ENCODE data around the gene ATF7IP2. TPM values are rescaled to one million over a fixed set of nuclear protein-coding genes. Genes with fewer than 3 reads are reported as not detected.
"Not testable (repeated sequence)": the region's sequence is repeated elsewhere in the genome, so short reads cannot be mapped to it uniquely, and the experiment has no call there.

The ATF7IP2 gene
- 100 to 1,000 TPM; 227 to 293 TPM for total RNA-seq
- polyA plus RNA-seq (ENCODE audit: insufficient read depth, low read depth, low replicate concordance): 110 TPM
- long read RNA-seq, donor 1, transcript ATF7IP2-214 (3 exons, 576 nt): major isoform, 6 of 21 reads
- long read RNA-seq, donor 1, partial matches to known transcripts: 8 of 21 reads
- long read RNA-seq, donor 1, other reads (novel, unspliced or antisense): 0 of 21 reads
- long read RNA-seq, donor 2, transcript ATF7IP2-214 (3 exons, 576 nt): major isoform, 14 of 23 reads
- long read RNA-seq, donor 2, partial matches to known transcripts: 0 of 23 reads
- long read RNA-seq, donor 2, other reads (novel, unspliced or antisense): 0 of 23 reads

- TF ChIP-seq CTCF (IDR thresholded peaks at IDR 0.05): no peak
- TF ChIP-seq POLR2A (IDR thresholded peaks at IDR 0.05): peak; percentile 26
- Histone ChIP-seq H3K36me3 (ENCODE audit: low read depth, missing control alignments) (no peaks in the 10 kb centered on the region), H3K9me3 (no peaks in the 10 kb centered on the region), H3K27me3 (no peaks in the 10 kb centered on the region), H3K4me1 (no peaks in the 10 kb centered on the region), H3K4me3 (peak within 1 kb of the TSS; percentile 71 to 84), H3K27ac (peak within 1 kb of the TSS; percentile 85 to 88)
- WGBS, 2 donors: 4 to 12% methylated on average over 20 to 66 of the region's 66 CpGs
- intact Hi-C loops (cut with DNase I; ENCODE audit: low total_unique reads): no loop called here
- peak; percentile 96 for DNase-seq
These were observed at the start of gene ATF7IP2 for GRCh38 chr16:10385725-10386516. Gene ATF7IP2 (plus strand): TSS chr16:10386061. CDS start chr16:10430621, 44,560 bp downstream.

- TF ChIP-seq CTCF (IDR thresholded peaks at IDR 0.05): no peak
- TF ChIP-seq POLR2A (IDR thresholded peaks at IDR 0.05): no peak
- Histone ChIP-seq H3K4me3 (no peak overlapping the region), H3K36me3 (ENCODE audit: low read depth, missing control alignments) (no peaks in the 10 kb centered on the region), H3K4me1 (peaks cover 8% of the 10 kb centered on the region), H3K9me3 (no peaks in the 10 kb centered on the region), H3K27ac (no peak overlapping the region), H3K27me3 (no peaks in the 10 kb centered on the region)
- 45 to 48% methylated on average over 2 of the region's 2 CpGs for WGBS, 2 donors
- no peak for DNase-seq
- intact Hi-C loops (cut with DNase I; ENCODE audit: low total_unique reads): no loop called here
These were observed 47.4 kb upstream of the ATF7IP2 start for GRCh38 chr16:10338426-10338825.

GRCh38 chr16:10339777-10340732 lies 45.8 kb upstream of the ATF7IP2 start:
- TF ChIP-seq POLR2A (IDR thresholded peaks at IDR 0.05) (no peak), CTCF (IDR thresholded peaks at IDR 0.05) (no peak)
- peak overlapping the region; percentile 53 to 55 for H3K27ac ChIP-seq
- no peak overlapping the region for H3K4me3 ChIP-seq
- no peaks in the 10 kb centered on the region for H3K9me3 ChIP-seq
- intact Hi-C loops (cut with DNase I; ENCODE audit: low total_unique reads): no loop called here
- 63 to 64% methylated on average over 8 of the region's 8 CpGs for WGBS, 2 donors
- H3K27me3 ChIP-seq: no peaks in the 10 kb centered on the region
- DNase-seq: peak; percentile 63
- H3K4me1 ChIP-seq: peaks cover 8% of the 10 kb centered on the region
- H3K36me3 ChIP-seq (ENCODE audit: low read depth, missing control alignments): no peaks in the 10 kb centered on the region

- no peak for TF ChIP-seq CTCF (IDR thresholded peaks at IDR 0.05)
- TF ChIP-seq POLR2A (IDR thresholded peaks at IDR 0.05): no peak
- intact Hi-C loops (cut with DNase I; ENCODE audit: low total_unique reads): no loop called here
- Histone ChIP-seq H3K27me3 (no peaks in the 10 kb centered on the region), H3K4me1 (peaks cover 8% of the 10 kb centered on the region), H3K9me3 (no peaks in the 10 kb centered on the region), H3K36me3 (ENCODE audit: low read depth, missing control alignments) (no peaks in the 10 kb centered on the region), H3K4me3 (no peak overlapping the region), H3K27ac (peak overlapping the region in 1 of 2 donors; percentile 4)
- DNase-seq: no peak
- WGBS, 2 donors: 79 to 80% methylated on average over 9 of the region's 9 CpGs
These were observed 42.6 kb upstream of the ATF7IP2 start for GRCh38 chr16:10343124-10343760.

GRCh38 chr16:10344699-10345098 lies 41.2 kb upstream of the ATF7IP2 start:
- intact Hi-C loops (cut with DNase I; ENCODE audit: low total_unique reads); DNase-seq; H3K27me3 ChIP-seq; H3K4me1 ChIP-seq; H3K9me3 ChIP-seq; H3K4me3 ChIP-seq; H3K36me3 ChIP-seq (ENCODE audit: low read depth, missing control alignments): not testable (repeated sequence)
- WGBS, 2 donors: 88 to 92% methylated on average over 1 of the region's 1 CpG
- peak overlapping the region in 1 of 2 donors; percentile 31 for H3K27ac ChIP-seq

Data from testis (tissue), 5 donors.